Right atrium auricular region (tissue), 2 donors: ENCODE measurements around the gene POM121L2. TPM values are rescaled to one million over a fixed set of nuclear protein-coding genes. Genes with fewer than 3 reads are reported as not detected.

Experiments used
- DNase-seq: peaks from one replicate; pipeline ENCODE4 v3.0.0-alpha.2; 2019; ENCODE audit warnings: low spot score
- H3K27ac ChIP-seq, 2 donors: fragments of 200-600 bp; sonication (generic); 1 replicate in 1 of 2; 2 replicates in 1 of 2; pipeline ENCODE4 v1.5.1; 2016 to 2019
- H3K27me3 ChIP-seq, 2 donors: fragments of 200-600 bp; sonication (generic); one replicate each; pipeline versions ENCODE4 v1.5.1 to v1.6.0; 2017 to 2019
- H3K36me3 ChIP-seq: fragments of 200-600 bp; sonication (generic); one replicate; pipeline ENCODE4 v1.5.1; 2016
- H3K4me1 ChIP-seq, 2 donors: fragments of 200-600 bp; sonication (generic); one replicate each; pipeline versions ENCODE4 v1.5.1 to v1.6.0; 2017 to 2019
- H3K4me3 ChIP-seq, 2 donors: fragments of 200-600 bp; sonication (generic); 1 replicate in 1 of 2; 2 replicates in 1 of 2; pipeline ENCODE4 v1.5.1; 2017 to 2019; ENCODE audit warnings: mild to moderate bottlenecking in 1 of 2, moderate library complexity in 1 of 2
- H3K9me3 ChIP-seq, 2 donors: fragments of 200-600 bp; sonication (generic); one replicate each; pipeline ENCODE4 v1.5.1; 2019
- CTCF ChIP-seq, 2 donors: fragments of 200-600 bp; sonication (generic); IDR thresholded peaks; one replicate each; pipeline ENCODE4 v1.5.1; 2019; ENCODE audit warnings: antibody characterized with exemption in 2 of 2
- total RNA-seq, 2 donors: library from RNA; depleted of rRNA; stranded (reverse); fragments of >200 nt; gene quantifications; one replicate each; pipeline ENCODE4 v1.1.0, GENCODE V29; 2016

POM121L2 gene
- total RNA-seq, 2 donors from 2014 or later: not detected

- Histone ChIP-seq H3K4me3 (no peak overlapping the region), H3K36me3 (no peaks in the 10 kb centered on the region), H3K9me3 (peaks cover 0 to 11% of the 10 kb centered on the region in 2 donors), H3K27me3 (peaks cover 30 to 34% of the 10 kb centered on the region in 2 donors), H3K4me1 (peaks cover 0 to 9% of the 10 kb centered on the region in 2 donors), H3K27ac (no peak overlapping the region)
- no peak for DNase-seq
- no peak for TF ChIP-seq CTCF (IDR thresholded peaks at IDR 0.05)
These were observed 25.9 kb downstream of the POM121L2 start for GRCh38 chr6:27286141-27286540.

- DNase-seq: no peak
- Histone ChIP-seq H3K27ac (no peak overlapping the region), H3K4me1 (peaks cover 0 to 5% of the 10 kb centered on the region in 2 donors), H3K9me3 (peaks cover 0 to 10% of the 10 kb centered on the region in 2 donors), H3K4me3 (no peak overlapping the region), H3K36me3 (no peaks in the 10 kb centered on the region), H3K27me3 (peaks cover 25 to 28% of the 10 kb centered on the region in 2 donors)
- no peak for TF ChIP-seq CTCF (IDR thresholded peaks at IDR 0.05)
These were observed 28.8 kb downstream of the POM121L2 start for GRCh38 chr6:27283279-27283678.

GRCh38 chr6:27281569-27281968 lies 30.5 kb downstream of the POM121L2 start:
- peaks cover 15 to 32% of the 10 kb centered on the region in 2 donors for H3K27me3 ChIP-seq
- no peak for TF ChIP-seq CTCF (IDR thresholded peaks at IDR 0.05)

GRCh38 chr6:27281105-27281539 lies 31.0 kb downstream of the POM121L2 start:
- TF ChIP-seq CTCF (IDR thresholded peaks at IDR 0.05): no peak
- Histone ChIP-seq H3K4me1 (no peaks in the 10 kb centered on the region), H3K27ac (no peak overlapping the region), H3K9me3 (peaks cover 0 to 10% of the 10 kb centered on the region in 2 donors), H3K4me3 (no peak overlapping the region), H3K36me3 (no peaks in the 10 kb centered on the region), H3K27me3 (peaks cover 15 to 33% of the 10 kb centered on the region in 2 donors)
- DNase-seq: no peak

More at GRCh38 chr6:27281569-27281968, 30.5 kb downstream of the POM121L2 start:
- Histone ChIP-seq H3K9me3 (peaks cover 0 to 10% of the 10 kb centered on the region in 2 donors), H3K27ac (no peak overlapping the region), H3K4me3 (no peak overlapping the region), H3K36me3 (no peaks in the 10 kb centered on the region), H3K4me1 (no peaks in the 10 kb centered on the region)
- no peak for DNase-seq

- Histone ChIP-seq H3K27me3 (peaks cover 15 to 33% of the 10 kb centered on the region in 2 donors), H3K27ac (no peak overlapping the region), H3K36me3 (no peaks in the 10 kb centered on the region), H3K4me1 (no peaks in the 10 kb centered on the region), H3K9me3 (peaks cover 0 to 13% of the 10 kb centered on the region in 2 donors), H3K4me3 (no peak overlapping the region)
- TF ChIP-seq CTCF (IDR thresholded peaks at IDR 0.05): no peak
- DNase-seq: no peak
These were observed 31.5 kb downstream of the POM121L2 start for GRCh38 chr6:27280540-27281000.

GRCh38 chr6:27280064-27280539 lies 32.0 kb downstream of the POM121L2 start:
- Histone ChIP-seq H3K27me3 (peaks cover 15 to 33% of the 10 kb centered on the region in 2 donors), H3K27ac (no peak overlapping the region), H3K4me1 (no peaks in the 10 kb centered on the region), H3K9me3 (peaks cover 0 to 14% of the 10 kb centered on the region in 2 donors), H3K4me3 (no peak overlapping the region), H3K36me3 (no peaks in the 10 kb centered on the region)
- DNase-seq: no peak
- TF ChIP-seq CTCF (IDR thresholded peaks at IDR 0.05): no peak
